ENCODE results near the gene PRDM16.

GRCh38 chr1:3079381-3080052 lies 10.5 kb downstream of the PRDM16 start:
- no peak for TF ChIP-seq BCL11A (tag by site-specific recombination; IDR thresholded peaks at IDR 0.05; ENCODE audit: low read depth)
- TF ChIP-seq ZNF391 (tag by site-specific recombination; IDR thresholded peaks at IDR 0.05; ENCODE audit: borderline replicate concordance, low read depth): no peak
- no peak for TF ChIP-seq CTCF (tag by site-specific recombination; IDR thresholded peaks at IDR 0.05)
